ENCODE results near the gene KIF1C.
"Not testable (repeated sequence)": the region's sequence is repeated elsewhere in the genome, so short reads cannot be mapped to it uniquely, and the experiment has no call there.

KIF1C gene

GRCh38 chr17:5047446-5047845, 49.7 kb downstream of the KIF1C start:
- FAIRE-seq (no peak), DNase-seq (ENCODE audit: insufficient read length, low spot score) (no peak)
- TF ChIP-seq POLR2AphosphoS5 (IDR thresholded peaks at IDR 0.05; ENCODE audit: low read depth, low read length): no peak
- TF ChIP-seq POU2F2 (IDR thresholded peaks at IDR 0.05; ENCODE audit: low read depth, low read length): no peak
- no peak for TF ChIP-seq POLR2A (IDR thresholded peaks at IDR 0.05; ENCODE audit: low read depth, low read length)

- FAIRE-seq: no peak
Observed at GRCh38 chr17:5049314-5049841, 51.6 kb downstream of the KIF1C start.

GRCh38 chr17:5050278-5050677, 52.5 kb downstream of the KIF1C start:
- no peak for TF ChIP-seq POLR2AphosphoS5 (IDR thresholded peaks at IDR 0.05; ENCODE audit: low read depth, low read length)
- TF ChIP-seq POU2F2 (IDR thresholded peaks at IDR 0.05; ENCODE audit: low read depth, low read length): no peak
- no peak for TF ChIP-seq SPI1 (IDR thresholded peaks at IDR 0.05; ENCODE audit: low read depth, low read length)
- no peak for TF ChIP-seq POLR2A (IDR thresholded peaks at IDR 0.05; ENCODE audit: low read depth, low read length)
- no peak for TF ChIP-seq TAF1 (IDR thresholded peaks at IDR 0.05; ENCODE audit: low read depth, low read length)
- no peak for TF ChIP-seq PAX5 (IDR thresholded peaks at IDR 0.05; ENCODE audit: insufficient read depth, low read length, severe bottlenecking)
- no peak for FAIRE-seq
- DNase-seq (ENCODE audit: insufficient read length, low spot score): no peak

More at GRCh38 chr17:5049314-5049841, 51.6 kb downstream of the KIF1C start:
- DNase-seq (ENCODE audit: insufficient read length, low spot score): no peak
- no peak for TF ChIP-seq POLR2A (IDR thresholded peaks at IDR 0.05; ENCODE audit: low read depth, low read length)
- no peak for TF ChIP-seq TAF1 (IDR thresholded peaks at IDR 0.05; ENCODE audit: low read depth, low read length)
- TF ChIP-seq POU2F2 (IDR thresholded peaks at IDR 0.05; ENCODE audit: low read depth, low read length): no peak
- TF ChIP-seq POLR2AphosphoS5 (IDR thresholded peaks at IDR 0.05; ENCODE audit: low read depth, low read length): no peak
- no peak for TF ChIP-seq PAX5 (IDR thresholded peaks at IDR 0.05; ENCODE audit: insufficient read depth, low read length, severe bottlenecking)
- TF ChIP-seq SPI1 (IDR thresholded peaks at IDR 0.05; ENCODE audit: low read depth, low read length): no peak

- DNase-seq (ENCODE audit: insufficient read length, low spot score): no peak
- no peak for TF ChIP-seq TAF1 (IDR thresholded peaks at IDR 0.05; ENCODE audit: low read depth, low read length)
- TF ChIP-seq SPI1 (IDR thresholded peaks at IDR 0.05; ENCODE audit: low read depth, low read length): no peak
- TF ChIP-seq POU2F2 (IDR thresholded peaks at IDR 0.05; ENCODE audit: low read depth, low read length): no peak
- no peak for FAIRE-seq
Observed at GRCh38 chr17:5055543-5055942, 57.8 kb downstream of the KIF1C start.

- no peak for DNase-seq (ENCODE audit: insufficient read length, low spot score)
- no peak for FAIRE-seq
Observed at GRCh38 chr17:5065227-5065744, 67.5 kb downstream of the KIF1C start.

GRCh38 chr17:5068236-5068635, 70.5 kb downstream of the KIF1C start:
- no peak for TF ChIP-seq POLR2A (IDR thresholded peaks at IDR 0.05; ENCODE audit: low read depth, low read length)
- TF ChIP-seq POLR2AphosphoS5 (IDR thresholded peaks at IDR 0.05; ENCODE audit: low read depth, low read length): no peak
- TF ChIP-seq PAX5 (IDR thresholded peaks at IDR 0.05; ENCODE audit: insufficient read depth, low read length, severe bottlenecking): no peak
- no peak for TF ChIP-seq POU2F2 (IDR thresholded peaks at IDR 0.05; ENCODE audit: low read depth, low read length)
- no peak for TF ChIP-seq TAF1 (IDR thresholded peaks at IDR 0.05; ENCODE audit: low read depth, low read length)
- no peak for TF ChIP-seq SPI1 (IDR thresholded peaks at IDR 0.05; ENCODE audit: low read depth, low read length)
- DNase-seq (ENCODE audit: insufficient read length, low spot score) (no peak), FAIRE-seq (no peak)

More at GRCh38 chr17:5065227-5065744, 67.5 kb downstream of the KIF1C start:
- no peak for TF ChIP-seq TAF1 (IDR thresholded peaks at IDR 0.05; ENCODE audit: low read depth, low read length)
- no peak for TF ChIP-seq POLR2A (IDR thresholded peaks at IDR 0.05; ENCODE audit: low read depth, low read length)
- no peak for TF ChIP-seq POLR2AphosphoS5 (IDR thresholded peaks at IDR 0.05; ENCODE audit: low read depth, low read length)
- TF ChIP-seq PAX5 (IDR thresholded peaks at IDR 0.05; ENCODE audit: insufficient read depth, low read length, severe bottlenecking): no peak
- no peak for TF ChIP-seq POU2F2 (IDR thresholded peaks at IDR 0.05; ENCODE audit: low read depth, low read length)
- no peak for TF ChIP-seq SPI1 (IDR thresholded peaks at IDR 0.05; ENCODE audit: low read depth, low read length)

GRCh38 chr17:5069724-5070123, 72.0 kb downstream of the KIF1C start:
- no peak for TF ChIP-seq POU2F2 (IDR thresholded peaks at IDR 0.05; ENCODE audit: low read depth, low read length)
- TF ChIP-seq POLR2A (IDR thresholded peaks at IDR 0.05; ENCODE audit: low read depth, low read length): no peak
- no peak for TF ChIP-seq TAF1 (IDR thresholded peaks at IDR 0.05; ENCODE audit: low read depth, low read length)
- no peak for TF ChIP-seq POLR2AphosphoS5 (IDR thresholded peaks at IDR 0.05; ENCODE audit: low read depth, low read length)
- no peak for TF ChIP-seq SPI1 (IDR thresholded peaks at IDR 0.05; ENCODE audit: low read depth, low read length)
- TF ChIP-seq PAX5 (IDR thresholded peaks at IDR 0.05; ENCODE audit: insufficient read depth, low read length, severe bottlenecking): no peak
- no peak for DNase-seq (ENCODE audit: insufficient read length, low spot score)
- no peak for FAIRE-seq

- not testable (repeated sequence) for DNase-seq (ENCODE audit: insufficient read length, low spot score); FAIRE-seq
Observed at GRCh38 chr17:5075472-5075871, 77.7 kb downstream of the KIF1C start.

GRCh38 chr17:5077275-5077674, 79.5 kb downstream of the KIF1C start:
- DNase-seq (ENCODE audit: insufficient read length, low spot score); FAIRE-seq: not testable (repeated sequence)

GRCh38 chr17:5077781-5078105, 80.0 kb downstream of the KIF1C start:
- TF ChIP-seq POLR2AphosphoS5 (IDR thresholded peaks at IDR 0.05; ENCODE audit: low read depth, low read length) (no peak), SPI1 (IDR thresholded peaks at IDR 0.05; ENCODE audit: low read depth, low read length) (no peak), PAX5 (IDR thresholded peaks at IDR 0.05; ENCODE audit: insufficient read depth, low read length, severe bottlenecking) (no peak), TAF1 (IDR thresholded peaks at IDR 0.05; ENCODE audit: low read depth, low read length) (no peak), POU2F2 (IDR thresholded peaks at IDR 0.05; ENCODE audit: low read depth, low read length) (no peak), POLR2A (IDR thresholded peaks at IDR 0.05; ENCODE audit: low read depth, low read length) (no peak)
- DNase-seq (ENCODE audit: insufficient read length, low spot score): no peak
- FAIRE-seq: no peak

All from GM12891 (cell line).